PFSK-1 (cell line): ENCODE results near the gene FOCAD.

Experiments
- FOXP2 ChIP-seq: optimal IDR thresholded peaks from 2 replicates; pipeline ENCODE3; 2011; ENCODE audit warnings: borderline replicate concordance, control low read depth, inconsistent platforms; ENCODE audit not compliant: insufficient read depth; ENCODE audit errors: extremely low read length, extremely low read depth
- POLR2AphosphoS5 ChIP-seq: IDR thresholded peaks from 2 replicates; pipeline ENCODE4 v1.6.1; 2012; ENCODE audit warnings: low read depth, mild to moderate bottlenecking, control low read depth, low read length, moderate library complexity
- REST ChIP-seq, 2 experiments: IDR thresholded peaks; 2 replicates each; pipeline versions ENCODE4 v1.6.1 to v1.8.0; 2011 to 2012; ENCODE audit warnings: low read depth in 2 of 2, low read length in 2 of 2, control low read depth in 1 of 2, inconsistent platforms in 1 of 2, mild to moderate bottlenecking in 1 of 2, moderate library complexity in 1 of 2; ENCODE audit not compliant: insufficient read depth in 1 of 2
- SIN3A ChIP-seq: IDR thresholded peaks from 2 replicates; pipeline ENCODE4 v1.6.1; 2012; ENCODE audit warnings: mild to moderate bottlenecking, low read length, moderate library complexity, borderline replicate concordance; ENCODE audit not compliant: insufficient read depth
- TAF1 ChIP-seq: IDR thresholded peaks from 2 replicates; pipeline ENCODE4 v1.6.1; 2012; ENCODE audit warnings: low read length, control low read depth, borderline replicate concordance; ENCODE audit not compliant: insufficient read depth

Gene FOCAD

GRCh38 chr9:20972684-20973083, 288.6 kb downstream of the FOCAD start:
- TF ChIP-seq FOXP2: no peak
- TF ChIP-seq REST (IDR thresholded peaks at IDR 0.05; ENCODE audit: insufficient read depth in 1 of 2, low read depth in 2 of 2, low read length in 2 of 2): no peak
- no peak for TF ChIP-seq SIN3A
- no peak for TF ChIP-seq TAF1
- TF ChIP-seq POLR2AphosphoS5: no peak

- TF ChIP-seq TAF1 (no peak), REST (IDR thresholded peaks at IDR 0.05; ENCODE audit: insufficient read depth in 1 of 2, low read depth in 2 of 2, low read length in 2 of 2) (no peak), POLR2AphosphoS5 (no peak), FOXP2 (no peak)
These were observed 294.2 kb downstream of the FOCAD start for GRCh38 chr9:20978249-20978648.

GRCh38 chr9:20980832-20981455, 296.9 kb downstream of the FOCAD start:
- TF ChIP-seq SIN3A: no peak
- no peak for TF ChIP-seq REST (IDR thresholded peaks at IDR 0.05; ENCODE audit: insufficient read depth in 1 of 2, low read depth in 2 of 2, low read length in 2 of 2)
- no peak for TF ChIP-seq FOXP2
- no peak for TF ChIP-seq POLR2AphosphoS5
- TF ChIP-seq TAF1: no peak

GRCh38 chr9:20981486-20981885, 297.4 kb downstream of the FOCAD start:
- TF ChIP-seq POLR2AphosphoS5: no peak

GRCh38 chr9:20984506-20984905, 300.4 kb downstream of the FOCAD start:
- TF ChIP-seq POLR2AphosphoS5 (no peak), REST (IDR thresholded peaks at IDR 0.05; ENCODE audit: insufficient read depth in 1 of 2, low read depth in 2 of 2, low read length in 2 of 2) (no peak), TAF1 (no peak)
